ENCODE results near the gene NELFA. TPM values are rescaled to one million over a fixed set of nuclear protein-coding genes. Genes with fewer than 3 reads are reported as not detected.

NELFA gene
- total RNA-seq, 1 experiment from 2014 or later = 55.0 TPM

GRCh38 chr4:1961563-1961962 lies 47.2 kb downstream of the NELFA start:
- H3T11ph ChIP-seq (ENCODE audit: low read length) = no peak overlapping the region
- H3K79me1 ChIP-seq (ENCODE audit: insufficient read depth, low read depth, low read length, poor library complexity, severe bottlenecking) = no peaks in the 10 kb centered on the region
- no peaks in the 10 kb centered on the region for H3K9me3 Mint-ChIP-seq
- no peaks in the 10 kb centered on the region for H3K79me2 ChIP-seq (ENCODE audit: insufficient read depth, low read length)
- H3K56ac ChIP-seq (ENCODE audit: insufficient read length, low read depth, low read length) = no peak overlapping the region
- no peak overlapping the region for H3K18ac ChIP-seq (ENCODE audit: insufficient read length, low read depth, low read length)
- H4K8ac ChIP-seq (replicated peaks; ENCODE audit: insufficient read length, low read depth, low read length) = no peak overlapping the region
- H3K27ac ChIP-seq (ENCODE audit: insufficient read length, low read depth, low read length) = no peak overlapping the region
- H3K4me2 ChIP-seq (ENCODE audit: insufficient read depth, insufficient read length, low read length) = no peak overlapping the region
- H2AFZ ChIP-seq (ENCODE audit: low read length) = no peak overlapping the region
- peak overlapping the region in 2 of 3 experiments; percentile 5 to 90; a peak in 1 of 7 replicates for H3K27ac Mint-ChIP-seq
- no peaks in the 10 kb centered on the region for H3K27me3 ChIP-seq (ENCODE audit: insufficient read depth, low read length)
- H3K4me3 Mint-ChIP-seq = no peak overlapping the region; a peak in 1 of 5 replicates
- no peaks in the 10 kb centered on the region for H3K9me3 ChIP-seq (ENCODE audit: control insufficient read depth, low read depth, low read length)
- no peak overlapping the region for H2BK5ac ChIP-seq (ENCODE audit: insufficient read length, low read length)
- no peak for TF ChIP-seq CTCF (conservative IDR thresholded peaks at IDR 0.05)
- WGBS (ENCODE audit: extremely low coverage, insufficient read length, low lambda C conversion rate) = no CpG with 5 or more reads among the region's 4 CpGs
- peaks cover 0 to 3% of the 10 kb centered on the region in 2 experiments; a peak in 2 of 4 replicates for H3K4me1 Mint-ChIP-seq
- H2BK20ac ChIP-seq (ENCODE audit: low read depth, low read length, poor library complexity, severe bottlenecking) = no peak overlapping the region
- no peak overlapping the region for H4K91ac ChIP-seq (ENCODE audit: insufficient read length, low read depth, low read length)
- no peak overlapping the region for H3K4ac ChIP-seq (ENCODE audit: low read depth, low read length)
- no peak overlapping the region for H3K9ac ChIP-seq (ENCODE audit: extremely low read depth, insufficient read length, low read length)
- peaks cover 34 to 88% (median 87%) of the 10 kb centered on the region in 3 experiments; a peak in 6 of 7 replicates for H3K36me3 Mint-ChIP-seq (ENCODE audit: insufficient read depth in 1 of 3, low read depth in 3 of 3)
- no peaks in the 10 kb centered on the region for H3K4me1 ChIP-seq (ENCODE audit: insufficient read depth, low read length)
- no peak overlapping the region for H2BK12ac ChIP-seq (ENCODE audit: insufficient read length, low read depth, low read length)
- no peak overlapping the region for H4K5ac ChIP-seq (ENCODE audit: insufficient read length, low read depth, low read length)
- H2BK120ac ChIP-seq (ENCODE audit: low read depth, low read length, poor library complexity, severe bottlenecking) = no peak overlapping the region
- no peak overlapping the region for H3K14ac ChIP-seq (ENCODE audit: insufficient read depth, low read length)
- no peak for DNase-seq
- no peaks in the 10 kb centered on the region for H3K23me2 ChIP-seq (ENCODE audit: insufficient read length, low read depth, low read length, poor library complexity, severe bottlenecking)
- no peak overlapping the region for H2BK15ac ChIP-seq (ENCODE audit: low read depth, low read length)
- no peaks in the 10 kb centered on the region for H4K20me1 ChIP-seq (ENCODE audit: control insufficient read depth, insufficient read depth, insufficient read length)
- no peak overlapping the region for H3K23ac ChIP-seq (ENCODE audit: insufficient read length, low read depth, low read length)
- no peak overlapping the region for H2AK5ac ChIP-seq (ENCODE audit: insufficient read length, low read length)
- H3K27me3 Mint-ChIP-seq (ENCODE audit: low read depth) = no peaks in the 10 kb centered on the region

Data from H9 (cell line).